Upper lobe of left lung (tissue), 6 donors: ENCODE measurements around the gene ABHD12. TPM values are rescaled to one million over a fixed set of nuclear protein-coding genes. Genes with fewer than 3 reads are reported as not detected.
A peak's percentile ranks its signal among the peaks of the same experiment; 100 is the strongest.

Source experiments
- ATAC-seq, 2 donors: fragments of 200-7000 bp; cut with Tn5 transposase; one replicate each; pipeline ENCODE4 v1.9.1; 2022; ENCODE audit warnings: mild to moderate bottlenecking in 2 of 2, moderate library complexity in 2 of 2; ENCODE audit not compliant: low FRiP score in 2 of 2
- DNase-seq, 2 donors: peaks; one replicate each; pipeline ENCODE4 v3.0.0-alpha.2; 2019 to 2020
- H3K27ac ChIP-seq, 4 donors: fragments of 200-600 bp; sonication (generic); one replicate each; pipeline ENCODE4 v1.5.1; 2016 to 2019
- H3K27me3 ChIP-seq, 4 donors: fragments of 200-600 bp; sonication (generic); one replicate each; pipeline ENCODE4 v1.5.1; 2017 to 2019
- H3K36me3 ChIP-seq, 4 donors: fragments of 200-600 bp; sonication (generic); one replicate each; pipeline ENCODE4 v1.5.1; 2016 to 2019
- H3K4me1 ChIP-seq, 4 donors: fragments of 200-600 bp; sonication (generic); one replicate each; pipeline ENCODE4 v1.5.1; 2018 to 2019
- H3K4me3 ChIP-seq, 4 donors: fragments of 200-600 bp; sonication (generic); one replicate each; pipeline ENCODE4 v1.5.1; 2017 to 2019; ENCODE audit warnings: mild to moderate bottlenecking in 2 of 4, moderate library complexity in 1 of 4
- H3K9me3 ChIP-seq, 4 donors: fragments of 200-600 bp; sonication (generic); one replicate each; pipeline ENCODE4 v1.5.1; 2018 to 2019
- CTCF ChIP-seq, 6 experiments: fragments of 450-650 bp in 4 of 6; fragments of 200-600 bp in 2 of 6; sonication (generic) in 2 of 6; IDR thresholded peaks; one replicate each; pipeline ENCODE4 v1.5.1; 2016 to 2019; ENCODE audit warnings: antibody characterized with exemption in 6 of 6
- EP300 ChIP-seq, 4 donors: sonication (generic); formaldehyde crosslinking; IDR thresholded peaks; one replicate each; pipeline ENCODE4 v1.5.1; 2017; ENCODE audit warnings: antibody characterized with exemption in 4 of 4, control low read depth in 2 of 4
- POLR2A ChIP-seq, 4 donors: fragments of 450-650 bp; IDR thresholded peaks; one replicate each; pipeline ENCODE4 v1.5.1; 2016 to 2017; ENCODE audit warnings: antibody characterized with exemption in 4 of 4, mild to moderate bottlenecking in 2 of 4
- POLR2AphosphoS5 ChIP-seq, 2 donors: sonication (generic); formaldehyde crosslinking; IDR thresholded peaks; one replicate each; pipeline ENCODE4 v1.5.1; 2017; ENCODE audit warnings: antibody characterized with exemption in 2 of 2
- WGBS, 2 donors: methylation state at CpG; one replicate each; pipeline ENCODE4 v1.1.5; 2017 to 2018; 5-methylcytosine and 5-hydroxymethylcytosine counted together
- total RNA-seq, 6 donors: library from RNA; depleted of rRNA in 4 of 6; stranded (reverse); fragments of >200 nt in 4 of 6; gene quantifications; one replicate each; pipeline versions ENCODE4 v1.1.0 to v1.2.1, GENCODE V29; 2016 to 2021
- donor health status: DM: no; HTN: no; CAD: no; lungs with moderate emphysema.
- donor health status: DM: no; HTN: yes; CAD: no; lungs with severe emphysema.

The ABHD12 gene
- total RNA-seq, 6 donors from 2014 or later = 38.3 to 132 (median 74.5) TPM

- Histone ChIP-seq H3K27ac (peak overlapping the region in 2 of 4 donors; percentile 52 to 69), H3K4me1 (peaks cover 0 to 3% (median 0%) of the 10 kb centered on the region in 4 donors), H3K9me3 (no peaks in the 10 kb centered on the region), H3K36me3 (peaks cover 0 to 33% (median 6%) of the 10 kb centered on the region in 4 donors), H3K4me3 (no peak overlapping the region), H3K27me3 (no peaks in the 10 kb centered on the region)
- WGBS, 2 donors = 78 to 79% methylated on average over 13 to 16 of the region's 16 CpGs
- TF ChIP-seq POLR2AphosphoS5 (IDR thresholded peaks at IDR 0.05) (no peak), CTCF (IDR thresholded peaks at IDR 0.05) (no peak), POLR2A (IDR thresholded peaks at IDR 0.05) (peak in 1 of 4 donors; percentile 35), EP300 (IDR thresholded peaks at IDR 0.05) (peak in 1 of 4 donors; percentile 3)
- DNase-seq (peak in 1 of 2 donors; percentile 73), ATAC-seq (peak; percentile 12 to 68)
Measured at GRCh38 chr20:25318471-25319240, 72.0 kb downstream of the ABHD12 start.

GRCh38 chr20:25317351-25318075 lies 73.1 kb downstream of the ABHD12 start:
- Histone ChIP-seq H3K27ac (peak overlapping the region in 3 of 4 donors; percentile 17 to 59 (median 25)), H3K36me3 (peaks cover 0 to 29% (median 3%) of the 10 kb centered on the region in 4 donors), H3K27me3 (no peaks in the 10 kb centered on the region), H3K4me3 (no peak overlapping the region), H3K4me1 (peaks cover 0 to 3% (median 0%) of the 10 kb centered on the region in 4 donors), H3K9me3 (no peaks in the 10 kb centered on the region)
- WGBS, 2 donors = 85 to 86% methylated on average over 14 to 17 of the region's 17 CpGs
- no peak for ATAC-seq
- TF ChIP-seq POLR2A (IDR thresholded peaks at IDR 0.05) (peak in 1 of 4 donors; percentile 21), POLR2AphosphoS5 (IDR thresholded peaks at IDR 0.05) (no peak)
- DNase-seq = peak in 1 of 2 donors; percentile 20

- 94 to 95% methylated on average over 8 to 11 of the region's 11 CpGs for WGBS, 2 donors
- ATAC-seq = no peak
- TF ChIP-seq EP300 (IDR thresholded peaks at IDR 0.05) (no peak), POLR2A (IDR thresholded peaks at IDR 0.05) (no peak), CTCF (IDR thresholded peaks at IDR 0.05) (no peak), POLR2AphosphoS5 (IDR thresholded peaks at IDR 0.05) (no peak)
- no peak overlapping the region for H3K4me3 ChIP-seq
- H3K36me3 ChIP-seq = peaks cover 0 to 22% (median 2%) of the 10 kb centered on the region in 4 donors
- peaks cover 0 to 5% (median 2%) of the 10 kb centered on the region in 4 donors for H3K4me1 ChIP-seq
- H3K9me3 ChIP-seq = no peaks in the 10 kb centered on the region
- no peak overlapping the region for H3K27ac ChIP-seq
- DNase-seq = peak in 1 of 2 donors; percentile 16
- no peaks in the 10 kb centered on the region for H3K27me3 ChIP-seq
Measured at GRCh38 chr20:25316506-25317190, 74.0 kb downstream of the ABHD12 start.

- no peak for ATAC-seq
- H3K36me3 ChIP-seq = peaks cover 0 to 17% (median 2%) of the 10 kb centered on the region in 4 donors
- H3K4me1 ChIP-seq = peaks cover 7 to 15% (median 10%) of the 10 kb centered on the region in 4 donors
- no peaks in the 10 kb centered on the region for H3K9me3 ChIP-seq
- no peak overlapping the region for H3K4me3 ChIP-seq
- 84 to 88% methylated on average over 8 of the region's 8 CpGs for WGBS, 2 donors
- no peak for TF ChIP-seq POLR2AphosphoS5 (IDR thresholded peaks at IDR 0.05)
- TF ChIP-seq EP300 (IDR thresholded peaks at IDR 0.05) = no peak
- no peak for TF ChIP-seq CTCF (IDR thresholded peaks at IDR 0.05)
- no peak for TF ChIP-seq POLR2A (IDR thresholded peaks at IDR 0.05)
- no peaks in the 10 kb centered on the region for H3K27me3 ChIP-seq
- no peak overlapping the region for H3K27ac ChIP-seq
- DNase-seq = peak in 1 of 2 donors; percentile 27
Measured at GRCh38 chr20:25315418-25316210, 75.0 kb downstream of the ABHD12 start.
